Nephron (organoid): ENCODE data around the gene LENEP.

Experiments
- H3K27ac Mint-ChIP-seq, 3 experiments: 2 replicates each; pipeline ENCODE4 v1.8.0; 2020; ENCODE audit warnings: mixed read lengths in 3 of 3, mild to moderate bottlenecking in 2 of 3, moderate library complexity in 1 of 3
- H3K27me3 Mint-ChIP-seq: 2 replicates; pipeline ENCODE4 v1.8.0; 2021; ENCODE audit warnings: low read depth, mild to moderate bottlenecking, moderate library complexity, mixed read lengths
- H3K36me3 Mint-ChIP-seq: 2 replicates; pipeline ENCODE4 v1.8.0; 2020; ENCODE audit warnings: low read depth, mixed read lengths
- H3K4me1 Mint-ChIP-seq: 2 replicates; pipeline ENCODE4 v1.8.0; 2020; ENCODE audit warnings: mixed read lengths
- H3K4me3 Mint-ChIP-seq, 3 experiments: 2 replicates each; pipeline ENCODE4 v1.8.0; 2020; ENCODE audit warnings: mild to moderate bottlenecking in 3 of 3, mixed read lengths in 3 of 3, moderate library complexity in 2 of 3
- H3K9me3 Mint-ChIP-seq: 2 replicates; pipeline ENCODE4 v1.8.0; 2020; ENCODE audit warnings: mixed read lengths
- CTCF ChIP-seq, 3 experiments: fragments of 200-600 bp; sonication (generic); IDR thresholded peaks; one replicate each; pipeline ENCODE4 v1.5.0; 2021; ENCODE audit warnings: antibody characterized with exemption in 3 of 3; ENCODE audit not compliant: unreplicated experiment in 3 of 3

LENEP gene

GRCh38 chr1:155007251-155007828 lies 14.0 kb downstream of the LENEP start:
- Mint-ChIP-seq H3K27ac (no peak overlapping the region), H3K9me3 (no peaks in the 10 kb centered on the region), H3K36me3 (no peaks in the 10 kb centered on the region), H3K4me1 (peaks cover 18% of the 10 kb centered on the region), H3K27me3 (no peaks in the 10 kb centered on the region), H3K4me3 (no peak overlapping the region)
- TF ChIP-seq CTCF (IDR thresholded peaks at IDR 0.05; ENCODE audit: unreplicated experiment in 3 of 3): no peak

- Mint-ChIP-seq H3K9me3 (no peaks in the 10 kb centered on the region), H3K36me3 (no peaks in the 10 kb centered on the region), H3K4me3 (no peak overlapping the region), H3K4me1 (peaks cover 22% of the 10 kb centered on the region), H3K27ac (no peak overlapping the region), H3K27me3 (no peaks in the 10 kb centered on the region)
- no peak for TF ChIP-seq CTCF (IDR thresholded peaks at IDR 0.05; ENCODE audit: unreplicated experiment in 3 of 3)
Measured at GRCh38 chr1:155008015-155008941, 14.9 kb downstream of the LENEP start.

- no peaks in the 10 kb centered on the region for H3K36me3 Mint-ChIP-seq
- H3K27ac Mint-ChIP-seq: no peak overlapping the region
- no peaks in the 10 kb centered on the region for H3K9me3 Mint-ChIP-seq
- H3K4me1 Mint-ChIP-seq: peaks cover 19% of the 10 kb centered on the region
- H3K27me3 Mint-ChIP-seq: no peaks in the 10 kb centered on the region
- no peak for TF ChIP-seq CTCF (IDR thresholded peaks at IDR 0.05; ENCODE audit: unreplicated experiment in 3 of 3)
- H3K4me3 Mint-ChIP-seq: no peak overlapping the region
Measured at GRCh38 chr1:155009221-155009711, 15.9 kb downstream of the LENEP start.

GRCh38 chr1:155009742-155010141 lies 16.4 kb downstream of the LENEP start:
- Mint-ChIP-seq H3K4me3 (no peak overlapping the region), H3K9me3 (no peaks in the 10 kb centered on the region), H3K4me1 (peaks cover 17% of the 10 kb centered on the region), H3K27me3 (no peaks in the 10 kb centered on the region), H3K36me3 (no peaks in the 10 kb centered on the region), H3K27ac (no peak overlapping the region)
- TF ChIP-seq CTCF (IDR thresholded peaks at IDR 0.05; ENCODE audit: unreplicated experiment in 3 of 3): no peak

- Mint-ChIP-seq H3K27me3 (no peaks in the 10 kb centered on the region), H3K27ac (no peak overlapping the region), H3K9me3 (no peaks in the 10 kb centered on the region), H3K36me3 (no peaks in the 10 kb centered on the region), H3K4me1 (peaks cover 17% of the 10 kb centered on the region), H3K4me3 (no peak overlapping the region)
- TF ChIP-seq CTCF (IDR thresholded peaks at IDR 0.05; ENCODE audit: unreplicated experiment in 3 of 3): no peak
Measured at GRCh38 chr1:155010211-155010918, 17.0 kb downstream of the LENEP start.
